NCI-H748 treated with DMSO at 0.1 percent for 48 hours (cell line): ENCODE data around the gene SYCP2L.
"Not testable (repeated sequence)": the region's sequence is repeated elsewhere in the genome, so short reads cannot be mapped to it uniquely, and the experiment has no call there.

Experiments
- DNase-seq: peaks from one replicate; lab custom pipeline; 2025; lab: John Stamatoyannopoulos, UW

The SYCP2L gene

DNA sequence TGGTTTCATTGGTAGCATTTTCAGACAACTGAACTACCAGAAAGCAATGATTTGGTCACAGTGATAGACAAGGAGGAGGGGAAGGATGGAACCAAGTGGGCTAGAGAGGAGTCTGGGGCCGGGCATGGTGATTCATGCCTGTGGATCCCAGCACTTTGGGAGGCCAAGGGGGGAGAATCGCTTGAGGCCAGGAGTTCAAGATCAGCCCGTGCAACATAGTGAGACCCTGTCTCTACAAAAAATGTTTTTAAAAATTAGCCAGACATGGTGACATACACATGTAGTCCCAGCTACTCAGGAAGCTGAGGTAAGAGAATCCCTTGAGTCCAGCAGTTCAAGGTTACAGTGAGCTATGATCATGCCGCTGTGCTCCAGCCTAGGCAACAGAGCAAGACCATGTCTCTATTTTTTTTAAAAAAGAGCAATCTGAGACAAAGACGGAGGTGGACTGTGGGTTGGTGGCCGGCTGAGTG is 70.6 kb downstream of the SYCP2L start:
- no peak for DNase-seq

DNA sequence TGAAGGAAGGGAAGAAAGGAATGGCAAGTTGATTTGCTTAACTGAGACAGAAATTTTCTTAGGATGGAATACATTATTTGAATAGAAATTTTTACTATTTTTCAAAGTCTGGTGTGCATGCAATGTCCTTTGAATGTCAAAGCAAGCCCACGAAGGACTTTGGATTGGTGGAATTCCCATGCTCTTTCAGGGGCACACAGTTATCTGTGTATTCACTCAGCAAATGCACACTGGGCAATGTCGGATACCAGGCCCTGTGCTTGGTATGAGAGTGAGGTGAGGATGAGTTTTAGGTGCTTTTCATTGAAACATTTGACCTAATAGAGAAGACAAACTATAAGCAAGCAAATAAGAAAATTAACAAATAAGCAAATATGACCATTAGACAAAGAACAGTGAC is 73.3 kb downstream of the SYCP2L start:
- DNase-seq, result no peak

DNA sequence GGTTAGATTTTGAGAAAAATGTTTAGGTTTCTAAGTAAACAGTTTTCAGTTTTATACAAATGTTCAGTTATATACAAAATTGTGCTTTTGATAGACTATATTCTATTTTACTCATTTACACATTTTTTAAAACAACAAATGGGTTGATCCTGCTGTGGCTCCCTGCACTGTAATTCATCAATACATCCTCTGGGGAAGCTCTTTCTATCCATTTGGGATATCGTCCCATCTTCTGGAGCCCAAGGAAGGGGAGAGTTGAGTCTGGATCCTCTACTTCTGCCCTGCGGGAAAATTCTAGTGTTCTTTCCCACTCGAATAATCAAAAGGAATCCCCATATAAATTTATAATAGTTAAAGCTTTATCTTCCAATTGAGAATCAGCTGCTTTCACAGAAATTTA is 75.0 kb downstream of the SYCP2L start:
- no peak for DNase-seq

DNA sequence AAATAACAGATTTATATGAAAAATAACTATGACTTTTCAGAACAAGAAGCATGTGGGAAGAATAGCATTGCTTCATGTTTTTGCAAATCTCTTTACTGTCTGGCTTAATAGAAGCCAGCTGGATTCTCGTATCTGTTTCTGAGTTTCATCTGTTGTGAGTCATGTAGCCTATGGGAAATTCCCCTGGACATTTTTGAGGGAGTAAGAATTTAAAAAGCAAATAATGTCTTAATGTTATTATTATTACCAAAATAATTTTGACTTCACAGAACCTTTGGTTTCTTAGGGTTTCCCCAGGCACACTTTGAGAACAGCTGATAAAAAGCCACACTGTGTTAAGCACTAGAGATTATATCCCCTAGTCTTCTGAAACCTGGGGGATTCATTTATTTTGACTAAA is 75.8 kb downstream of the SYCP2L start:
- no peak for DNase-seq

DNA sequence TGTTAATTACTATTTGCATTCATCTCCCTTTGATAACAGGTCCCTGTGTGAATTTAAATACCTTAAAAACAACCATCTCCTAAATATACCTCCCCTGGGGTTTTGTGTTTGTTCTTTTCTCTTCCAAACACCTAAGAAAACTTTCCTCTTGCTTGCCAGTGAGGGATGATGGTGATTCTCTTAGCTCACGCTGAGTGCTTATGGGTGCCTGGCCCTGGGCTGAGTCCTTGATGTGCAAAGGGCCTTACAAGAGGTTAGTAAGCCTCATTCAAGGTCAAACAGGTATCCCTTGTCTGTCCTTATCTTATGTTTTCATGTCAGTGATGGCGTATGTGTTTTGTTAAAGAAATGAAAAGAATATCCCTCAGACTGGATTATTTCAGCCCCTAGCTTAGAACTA is 76.3 kb downstream of the SYCP2L start:
- no peak for DNase-seq

DNA sequence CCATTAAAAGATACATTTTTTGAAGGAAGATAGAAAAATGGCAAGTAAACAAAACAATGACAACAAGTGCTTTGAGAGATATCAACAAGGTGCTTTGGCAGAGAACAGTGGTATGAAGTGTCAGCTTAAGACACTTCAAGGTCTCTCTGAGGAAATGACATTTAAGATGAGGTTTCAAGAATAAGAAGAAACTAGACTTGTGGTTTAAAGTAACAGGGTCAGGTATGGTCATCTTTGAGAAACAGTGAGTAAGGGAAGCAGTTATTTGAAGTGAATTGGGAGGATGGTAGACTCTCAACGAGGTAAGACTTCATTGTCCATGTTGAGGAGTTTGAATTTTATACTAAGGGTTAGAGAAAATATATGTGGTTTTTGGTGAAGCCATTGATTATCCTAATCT is 77.8 kb downstream of the SYCP2L start:
- DNase-seq, result no peak

DNA sequence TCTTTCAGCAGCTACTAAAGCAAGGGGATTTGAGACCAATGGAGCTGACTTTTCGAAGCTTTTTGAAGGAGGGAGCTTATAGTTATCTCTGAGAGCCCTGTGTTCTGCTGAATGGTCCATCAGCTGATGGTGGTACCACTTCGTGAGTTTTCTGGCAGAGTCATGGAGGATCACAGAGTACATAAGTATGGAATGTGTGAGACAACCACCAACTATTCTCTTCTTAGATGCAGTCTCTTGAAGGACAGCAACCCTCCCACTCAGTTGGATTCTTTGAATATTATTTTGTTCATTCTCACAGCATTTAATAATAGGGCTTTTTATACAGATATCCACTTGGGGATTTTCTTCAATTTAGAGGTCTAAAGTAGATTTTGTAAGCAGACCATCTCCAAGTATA is 81.9 kb downstream of the SYCP2L start:
- DNase-seq, result no peak

DNA sequence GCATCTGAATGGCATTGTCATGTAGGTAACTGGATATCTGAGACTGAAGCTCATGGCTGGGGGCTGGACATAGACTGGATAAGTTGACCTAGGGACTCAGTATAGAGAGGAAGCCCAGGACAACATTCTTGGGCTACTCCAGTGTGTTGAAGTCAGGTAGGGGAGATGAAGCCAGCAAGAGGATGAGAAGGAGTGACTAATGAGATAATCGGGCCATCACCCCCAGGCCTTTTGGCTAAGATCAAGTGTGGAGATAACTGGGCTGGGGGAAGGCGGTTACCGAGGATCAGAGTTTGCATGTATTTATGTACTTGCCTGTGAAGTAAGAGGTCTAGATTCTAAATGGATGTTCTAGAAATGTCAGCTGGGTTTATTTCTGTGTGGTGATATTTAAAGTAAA is 83.9 kb downstream of the SYCP2L start:
- DNase-seq, result no peak

DNA sequence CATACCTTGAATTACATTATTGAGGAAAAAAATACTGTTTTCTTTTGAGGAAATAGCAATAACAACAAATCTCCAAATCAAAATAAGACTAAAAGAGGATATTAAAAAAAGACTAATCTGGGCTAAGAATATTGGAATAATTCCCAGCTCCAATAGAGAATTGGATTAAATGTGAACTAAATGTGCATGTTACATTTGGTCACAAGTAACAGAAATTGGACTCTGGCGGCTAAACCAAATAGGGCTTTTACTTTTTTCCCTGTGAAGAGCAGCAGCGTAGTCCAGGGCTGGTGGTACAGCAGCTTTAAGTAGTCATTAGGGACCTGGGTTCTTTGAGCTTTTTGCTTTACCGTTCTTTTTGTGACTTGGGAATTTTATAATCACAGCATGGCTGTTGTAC is 85.3 kb downstream of the SYCP2L start:
- DNase-seq, result no peak

DNA sequence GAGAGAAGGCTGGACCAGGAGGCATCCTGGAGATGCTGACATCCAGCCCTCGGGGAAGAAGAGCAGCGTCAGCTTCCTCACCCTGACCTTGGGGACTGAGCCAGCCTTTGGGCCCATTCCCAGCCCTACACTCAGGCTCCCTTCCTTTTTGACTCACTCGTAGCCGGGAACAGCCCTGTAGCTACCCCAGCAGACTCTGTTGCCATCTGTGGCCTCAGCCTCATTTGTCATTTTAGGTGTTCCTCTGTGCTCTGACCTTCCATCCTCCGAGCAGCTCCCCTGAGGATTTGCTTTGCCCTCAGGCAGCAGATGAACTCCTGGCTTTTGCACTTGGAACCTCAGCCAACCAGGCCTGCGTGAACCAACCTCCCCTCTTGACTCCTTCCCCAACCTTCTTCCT is 89.7 kb downstream of the SYCP2L start:
- no peak for DNase-seq

DNA sequence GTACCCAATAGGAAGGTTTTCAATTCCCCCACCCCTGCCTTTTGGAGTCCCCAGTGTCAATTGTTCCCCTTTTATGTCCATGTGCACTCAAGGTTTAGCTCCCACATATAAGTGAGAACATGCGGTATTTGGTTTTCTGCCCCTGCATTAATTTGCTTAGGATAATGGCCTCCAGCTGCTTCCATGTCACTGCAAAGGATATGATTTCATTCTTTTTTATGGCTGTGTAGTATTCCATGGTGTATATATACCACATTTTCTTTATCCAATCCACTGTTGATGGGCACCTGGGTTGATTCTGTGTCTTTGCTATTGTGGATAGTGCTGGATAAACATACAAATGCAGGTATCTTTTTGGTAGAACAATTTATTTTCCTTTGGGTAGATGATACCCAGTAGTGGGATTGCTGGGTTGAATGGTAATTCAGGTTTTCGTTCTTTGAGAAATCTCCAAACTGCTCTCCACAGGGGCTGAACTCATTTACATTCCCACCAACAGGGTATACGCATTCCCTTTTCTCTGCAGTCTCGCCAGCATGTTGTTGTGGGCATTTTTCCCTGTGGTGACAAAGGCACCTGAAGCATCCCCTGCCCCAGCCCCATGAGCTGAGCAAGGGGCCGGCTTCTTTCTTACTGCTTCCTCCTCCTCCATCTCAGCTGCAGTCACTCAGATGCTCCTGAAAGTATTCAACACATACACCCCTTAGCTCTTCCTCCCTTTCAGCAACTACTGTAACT is 90.5 kb downstream of the SYCP2L start:
- no peak for DNase-seq

DNA sequence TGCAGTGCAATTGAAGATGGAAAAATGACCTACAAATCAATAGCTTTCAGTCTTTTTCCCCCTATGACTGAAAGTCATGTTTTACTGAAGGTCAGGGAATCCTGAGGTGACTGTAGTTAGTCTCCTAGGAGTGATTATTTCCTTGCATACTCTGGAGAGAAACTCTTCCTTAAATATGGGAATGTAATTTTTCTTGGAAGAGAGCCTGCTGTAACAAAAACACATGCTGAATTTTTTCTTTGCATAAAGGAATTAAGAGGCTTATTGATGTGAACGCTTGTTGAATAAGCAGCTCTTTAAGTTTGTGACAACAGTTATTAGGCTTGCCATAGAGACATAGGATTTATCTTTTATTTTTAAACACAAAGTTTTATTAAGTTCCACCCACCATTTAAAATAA is 92.8 kb downstream of the SYCP2L start:
- no peak for DNase-seq

DNA sequence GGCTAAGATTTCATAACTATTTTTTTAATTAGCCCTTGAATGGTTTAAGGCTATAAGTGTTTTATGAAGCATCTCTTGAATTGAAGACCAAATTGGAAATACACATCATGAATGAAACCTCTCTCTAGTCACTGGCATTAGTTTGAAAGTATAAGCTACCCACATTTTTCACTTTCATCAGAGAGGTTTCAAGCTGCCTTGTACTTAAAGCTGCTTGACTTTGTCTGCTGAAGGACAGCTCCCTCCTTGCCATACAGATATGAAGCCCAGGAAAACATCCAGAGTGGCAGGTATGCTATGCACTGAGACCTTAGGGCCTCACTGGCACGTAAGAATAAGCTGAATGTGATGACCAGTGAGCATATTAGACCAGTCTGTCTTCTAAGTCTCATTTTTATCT is 94.6 kb downstream of the SYCP2L start:
- no peak for DNase-seq

DNA sequence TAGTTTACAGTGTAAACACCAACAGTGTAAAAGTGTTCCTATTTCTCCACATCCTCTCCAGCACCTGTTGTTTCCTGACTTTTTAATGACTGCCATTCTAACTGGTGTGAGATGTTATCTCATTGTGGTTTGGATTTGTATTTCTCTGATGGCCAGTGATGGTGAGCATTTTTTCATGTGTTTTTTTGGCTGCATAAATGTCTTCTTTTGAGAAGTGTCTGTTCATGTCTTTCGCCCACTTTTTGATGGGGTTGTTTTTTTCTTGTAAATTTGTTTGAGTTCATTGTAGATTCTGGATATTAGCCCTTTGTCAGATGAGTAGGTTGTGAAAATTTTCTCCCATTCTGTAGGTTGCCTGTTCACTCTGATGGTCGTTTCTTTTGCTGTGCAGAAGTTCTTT is 98.1 kb downstream of the SYCP2L start:
- not testable (repeated sequence) for DNase-seq

DNA sequence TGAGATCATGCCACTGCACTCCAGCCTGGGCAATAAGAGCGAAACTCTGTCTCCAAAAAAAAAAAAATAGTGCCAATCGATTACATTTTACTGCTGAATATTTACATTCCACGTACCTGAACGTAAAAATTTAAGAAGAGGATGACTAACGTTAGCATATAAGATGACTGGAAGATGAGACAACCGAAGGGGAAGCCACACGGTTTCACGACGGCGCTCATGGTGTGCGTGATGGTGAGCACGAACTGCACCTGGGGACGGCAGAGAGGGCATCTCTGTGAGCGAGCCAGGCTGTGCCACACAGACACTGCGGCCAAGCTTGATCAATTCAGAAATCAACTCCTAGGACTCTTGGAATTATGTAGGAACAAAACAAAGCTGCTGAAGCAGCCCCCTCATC is 102.7 kb downstream of the SYCP2L start:
- no peak for DNase-seq

DNA sequence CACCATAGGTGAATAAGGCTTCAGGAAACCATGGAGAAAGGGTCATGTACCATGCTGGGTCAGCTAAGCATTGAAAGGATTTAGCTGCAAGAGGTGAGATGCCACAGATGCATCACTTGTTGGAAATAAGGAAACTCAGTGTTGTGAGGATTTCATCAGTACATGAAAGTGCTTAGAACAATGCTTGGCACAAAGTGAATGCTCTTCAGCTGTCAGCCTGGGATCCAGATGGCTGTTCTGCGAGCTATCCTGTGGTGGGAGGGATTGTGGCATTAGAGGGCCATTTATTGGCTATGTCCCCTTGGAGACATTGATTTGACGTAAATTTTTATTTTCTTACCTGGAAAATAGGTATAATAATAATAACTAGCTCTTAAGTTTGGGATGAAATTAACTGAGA is 104.3 kb downstream of the SYCP2L start:
- DNase-seq, result no peak

DNA sequence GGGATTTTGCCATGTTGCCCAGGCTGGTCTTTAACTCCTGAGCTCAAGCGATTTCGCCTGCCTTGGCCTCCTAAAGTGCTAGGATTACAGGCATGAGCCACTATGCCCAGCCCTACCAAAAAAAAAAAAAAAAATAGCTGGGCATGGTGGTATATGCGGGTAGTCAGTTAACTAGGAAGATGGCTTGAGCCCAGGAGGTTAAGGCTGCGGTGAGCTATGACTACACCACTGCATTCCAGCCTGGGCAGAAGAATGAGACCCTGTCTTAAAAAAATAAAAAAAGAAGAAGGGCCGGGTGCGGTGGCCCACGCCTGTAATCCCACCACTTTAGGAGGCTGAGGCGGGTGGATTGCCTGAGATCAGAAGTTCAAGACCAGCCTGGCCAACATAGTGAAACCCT is 107.0 kb downstream of the SYCP2L start:
- DNase-seq, result no peak

DNA sequence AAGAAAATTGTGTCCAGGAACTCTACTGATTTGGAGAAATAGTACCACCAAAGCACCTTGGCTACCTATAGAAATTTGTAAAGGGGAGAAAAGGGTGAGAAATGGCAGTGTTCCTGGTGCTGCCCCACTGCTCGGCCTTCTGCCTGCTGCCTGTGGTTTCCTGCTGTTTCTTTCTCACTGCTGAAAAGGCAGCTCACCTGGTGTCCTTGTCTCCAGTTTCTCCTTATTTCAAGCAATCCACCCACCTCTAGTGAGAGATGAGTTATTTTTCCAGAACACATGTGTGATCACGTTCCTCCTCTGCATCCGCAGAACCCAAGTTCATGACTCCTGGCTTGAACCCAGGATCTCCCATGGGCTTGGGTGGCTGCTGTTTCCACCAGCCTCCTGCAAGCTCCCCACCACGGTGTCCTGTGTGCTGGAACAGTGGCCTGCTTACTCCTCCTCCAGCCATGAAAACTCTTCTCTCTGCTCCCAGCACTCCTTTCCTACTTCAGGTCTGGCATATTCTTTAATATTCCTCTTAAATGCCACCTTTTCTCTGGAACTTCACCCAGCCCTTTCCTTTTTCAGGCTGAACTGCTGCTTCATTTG is 108.4 kb downstream of the SYCP2L start:
- no peak for DNase-seq

DNA sequence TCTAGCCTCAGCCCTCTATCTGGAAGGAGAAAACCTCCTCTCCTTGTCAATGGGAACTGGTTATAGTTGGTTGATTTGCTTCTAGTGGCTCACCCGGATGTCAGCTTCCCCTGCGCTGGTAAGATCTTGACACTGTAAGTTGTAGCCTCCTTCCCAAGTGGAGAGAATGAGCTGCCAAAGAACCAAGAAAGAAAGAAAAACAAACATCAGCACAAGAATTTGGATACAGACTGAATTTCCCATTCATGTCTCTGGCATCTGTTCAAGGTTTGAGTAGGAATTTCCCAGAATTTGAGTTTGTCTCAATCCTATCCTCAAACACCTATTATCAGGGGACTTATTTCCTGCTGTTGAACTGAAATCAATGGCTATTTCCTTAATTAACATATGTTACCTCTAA is 113.1 kb downstream of the SYCP2L start:
- no peak for DNase-seq

DNA sequence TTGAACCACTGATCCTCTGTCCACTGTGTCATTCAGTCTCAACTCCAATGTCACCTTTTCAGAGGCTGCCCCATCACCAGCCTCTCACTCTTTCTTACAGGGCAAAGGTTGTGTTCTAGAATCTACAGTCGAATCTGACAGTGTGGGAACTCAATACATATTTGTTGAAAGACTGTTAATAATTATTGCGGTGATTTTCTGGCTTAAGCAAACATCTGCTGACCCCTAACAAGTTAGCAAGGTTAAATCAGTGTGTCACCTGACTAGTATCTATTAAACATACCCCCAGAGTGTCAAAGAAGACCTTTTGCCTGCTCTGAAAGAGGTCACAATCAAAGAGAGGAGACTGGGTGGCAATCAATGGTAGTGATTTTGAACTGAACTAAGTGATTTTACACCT is 115.3 kb downstream of the SYCP2L start:
- no peak for DNase-seq

DNA sequence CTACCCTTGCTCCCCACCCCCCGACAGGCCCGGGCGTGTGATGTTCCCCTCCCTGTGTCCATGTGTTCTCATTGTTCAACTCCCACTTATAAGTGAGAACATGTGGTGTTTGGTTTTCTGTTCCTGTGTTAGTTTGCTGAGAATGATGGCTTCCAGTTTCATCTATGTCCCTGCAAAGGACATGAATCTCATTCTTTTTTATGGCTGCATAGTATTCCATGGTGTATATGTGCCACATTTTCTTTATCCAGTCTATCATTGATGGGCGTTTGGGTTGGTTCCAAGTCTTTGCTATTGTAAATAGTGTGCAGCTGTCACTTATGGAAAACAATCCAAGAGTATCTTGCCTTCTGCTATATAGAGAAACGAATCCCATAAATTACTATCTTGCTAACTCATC is 116.4 kb downstream of the SYCP2L start:
- not testable (repeated sequence) for DNase-seq

DNA sequence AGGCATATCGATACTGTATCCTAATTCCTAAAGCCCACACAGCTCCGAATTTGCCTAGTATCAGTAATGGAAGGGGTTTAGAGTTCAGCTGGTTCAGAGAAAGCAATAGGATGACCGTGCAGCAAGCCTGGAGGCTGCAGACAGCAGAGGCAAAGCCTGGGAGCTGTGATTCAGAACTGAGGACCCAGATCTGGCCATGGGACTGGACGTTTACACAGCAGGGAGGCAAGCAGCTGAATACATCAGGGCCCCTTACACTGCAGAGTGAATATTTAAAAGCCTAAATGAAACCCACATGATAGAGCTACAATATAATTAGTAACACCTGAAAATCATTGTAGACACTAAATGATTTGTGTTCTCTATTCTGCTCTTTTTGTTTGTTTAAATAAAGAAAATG is 119.2 kb downstream of the SYCP2L start:
- DNase-seq, result no peak

DNA sequence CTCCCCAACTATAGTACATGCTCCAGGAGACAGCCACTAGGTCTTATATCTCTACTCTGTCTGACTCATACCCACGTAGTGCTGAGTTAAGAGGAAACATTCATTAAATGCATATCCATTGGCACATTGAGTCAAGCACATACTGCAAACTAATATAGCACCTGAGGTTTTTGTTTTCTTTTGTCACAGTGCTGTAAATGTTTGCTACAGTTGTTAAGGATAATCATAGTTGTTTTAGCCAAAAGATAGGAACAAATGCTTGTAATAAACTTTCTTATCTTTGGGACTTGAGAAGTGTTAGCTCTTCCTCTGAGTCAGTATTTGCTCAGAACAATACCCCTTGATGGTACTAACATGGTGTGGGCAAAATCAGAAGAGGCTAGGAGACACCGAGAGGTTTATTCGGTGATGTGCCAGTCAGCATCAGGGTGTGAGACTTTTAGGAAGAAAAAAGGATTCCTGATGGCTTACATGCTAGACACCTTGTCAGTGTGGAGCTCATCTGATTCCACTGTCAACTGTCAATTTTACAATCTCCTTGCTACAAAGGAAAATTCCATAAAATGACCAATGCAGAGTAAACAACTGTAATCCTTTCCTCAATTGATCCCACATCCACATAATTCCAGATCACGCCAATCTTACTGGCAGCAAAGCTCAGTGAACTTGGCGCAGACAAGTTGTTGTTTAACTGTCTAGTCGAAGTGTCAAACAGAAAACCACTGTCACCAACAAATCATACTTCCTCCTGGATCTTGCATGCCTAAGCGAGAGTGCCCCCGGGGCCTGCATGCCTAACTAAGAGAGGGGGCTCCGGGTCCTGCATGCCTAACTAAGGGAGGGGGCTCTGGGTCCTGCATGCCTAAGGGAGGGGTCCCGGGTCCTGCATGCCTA is 121.1 kb downstream of the SYCP2L start:
- DNase-seq, result no peak
